GM12873 (cell line): ENCODE results near the gene BHLHE41.

ENCODE experiments used
- TF ChIP-seq, protein P1 (sequence below): IDR thresholded peaks from 2 replicates; pipeline ENCODE4 v1.5.1; 2012; ENCODE audit warnings: low read depth, mild to moderate bottlenecking, moderate library complexity, low read length, control low read depth; ENCODE audit not compliant: insufficient read depth; ENCODE audit errors: missing control alignments

The BHLHE41 gene

DNA sequence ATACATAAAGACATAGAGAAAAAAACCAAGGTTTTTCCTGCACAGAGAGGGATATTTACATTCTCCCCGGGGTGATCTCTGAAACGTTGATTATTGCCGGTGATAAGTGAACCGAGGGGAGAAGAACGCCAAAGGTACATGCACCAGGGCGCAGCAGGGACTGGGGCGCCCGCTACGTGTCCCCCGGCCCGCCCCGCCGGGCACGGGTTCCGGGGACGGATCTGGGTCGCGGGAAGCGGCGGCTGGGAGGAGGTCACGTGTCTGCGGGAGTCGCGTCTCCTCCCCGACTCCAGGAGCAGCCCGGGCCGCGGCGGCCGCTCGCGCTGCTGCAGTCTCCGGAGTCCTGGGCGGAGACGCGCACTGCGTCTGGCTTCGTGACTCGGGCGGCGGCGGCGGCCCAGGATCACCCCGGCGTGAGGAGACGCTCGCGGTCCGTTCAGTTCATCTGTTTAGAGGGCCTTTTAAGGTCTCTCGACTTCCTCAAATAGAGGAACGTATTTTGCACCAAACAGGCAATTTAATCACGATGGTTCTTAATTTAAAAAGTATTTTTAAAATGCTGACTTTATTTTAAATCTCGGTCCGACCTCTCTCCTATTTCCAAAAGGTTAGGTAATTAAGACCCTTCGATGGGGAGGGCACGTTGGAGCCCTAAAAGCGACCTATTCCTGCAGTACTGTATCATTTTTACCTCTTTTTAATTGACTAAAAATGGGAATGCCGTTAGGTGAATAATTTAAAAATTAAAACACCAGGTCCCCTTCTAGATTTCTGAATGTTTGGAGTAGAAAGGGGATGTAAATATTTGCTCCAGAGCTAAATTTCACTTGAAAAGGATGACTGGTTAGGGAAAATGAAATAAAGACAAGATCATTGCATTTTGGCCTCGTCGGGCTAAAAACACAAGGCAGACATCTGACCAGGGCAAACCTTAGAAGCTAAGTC, 1.8 kb upstream of the BHLHE41 start:
- TF ChIP-seq, protein P1, sequence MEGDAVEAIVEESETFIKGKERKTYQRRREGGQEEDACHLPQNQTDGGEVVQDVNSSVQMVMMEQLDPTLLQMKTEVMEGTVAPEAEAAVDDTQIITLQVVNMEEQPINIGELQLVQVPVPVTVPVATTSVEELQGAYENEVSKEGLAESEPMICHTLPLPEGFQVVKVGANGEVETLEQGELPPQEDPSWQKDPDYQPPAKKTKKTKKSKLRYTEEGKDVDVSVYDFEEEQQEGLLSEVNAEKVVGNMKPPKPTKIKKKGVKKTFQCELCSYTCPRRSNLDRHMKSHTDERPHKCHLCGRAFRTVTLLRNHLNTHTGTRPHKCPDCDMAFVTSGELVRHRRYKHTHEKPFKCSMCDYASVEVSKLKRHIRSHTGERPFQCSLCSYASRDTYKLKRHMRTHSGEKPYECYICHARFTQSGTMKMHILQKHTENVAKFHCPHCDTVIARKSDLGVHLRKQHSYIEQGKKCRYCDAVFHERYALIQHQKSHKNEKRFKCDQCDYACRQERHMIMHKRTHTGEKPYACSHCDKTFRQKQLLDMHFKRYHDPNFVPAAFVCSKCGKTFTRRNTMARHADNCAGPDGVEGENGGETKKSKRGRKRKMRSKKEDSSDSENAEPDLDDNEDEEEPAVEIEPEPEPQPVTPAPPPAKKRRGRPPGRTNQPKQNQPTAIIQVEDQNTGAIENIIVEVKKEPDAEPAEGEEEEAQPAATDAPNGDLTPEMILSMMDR: no peak

DNA sequence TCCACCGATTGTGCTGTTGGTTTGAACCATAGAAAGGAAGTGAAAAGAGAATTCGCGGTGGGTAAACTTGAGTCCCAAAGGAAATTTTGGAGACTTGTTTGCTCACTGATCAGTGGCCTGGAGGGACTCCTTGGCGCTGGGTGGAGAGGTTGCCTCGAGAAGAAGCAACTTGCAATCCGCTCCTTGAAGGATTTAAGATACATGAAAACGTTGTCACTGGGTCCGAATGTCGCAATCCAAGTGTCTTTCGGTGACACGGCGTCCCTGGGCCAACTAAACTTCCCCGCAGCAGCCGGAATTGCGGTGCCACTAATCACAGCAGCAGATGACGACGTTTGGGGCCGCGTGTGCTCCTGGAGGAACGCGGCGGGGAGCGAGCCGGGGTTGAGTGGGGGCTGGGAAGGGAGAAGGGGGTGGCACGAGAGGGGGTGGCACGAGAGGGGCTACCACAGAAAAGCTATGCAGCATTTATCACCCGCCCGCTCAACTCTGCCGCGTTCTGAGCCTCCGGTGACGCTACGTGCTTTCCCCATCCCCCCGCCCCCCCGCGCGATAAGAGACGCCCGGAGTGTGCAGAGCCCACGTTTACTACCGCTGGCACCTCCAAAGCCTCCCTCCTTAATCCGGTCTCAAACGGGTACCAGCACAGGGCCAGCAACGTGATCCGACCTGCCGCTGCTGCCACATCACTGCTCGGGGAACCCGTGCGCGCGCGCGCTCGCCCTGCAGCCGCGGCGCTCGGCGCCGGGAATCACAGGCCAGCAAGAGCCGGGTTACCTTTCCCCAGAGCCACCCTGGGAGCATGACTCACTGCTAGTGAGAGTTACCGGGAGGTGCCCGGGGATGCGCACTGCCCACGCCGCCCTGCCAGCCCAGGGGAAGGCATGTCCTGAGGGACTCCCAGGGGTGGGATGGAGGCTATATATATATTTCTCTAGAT, 833 bp upstream of the BHLHE41 start:
- TF ChIP-seq, protein P1: no peak

DNA sequence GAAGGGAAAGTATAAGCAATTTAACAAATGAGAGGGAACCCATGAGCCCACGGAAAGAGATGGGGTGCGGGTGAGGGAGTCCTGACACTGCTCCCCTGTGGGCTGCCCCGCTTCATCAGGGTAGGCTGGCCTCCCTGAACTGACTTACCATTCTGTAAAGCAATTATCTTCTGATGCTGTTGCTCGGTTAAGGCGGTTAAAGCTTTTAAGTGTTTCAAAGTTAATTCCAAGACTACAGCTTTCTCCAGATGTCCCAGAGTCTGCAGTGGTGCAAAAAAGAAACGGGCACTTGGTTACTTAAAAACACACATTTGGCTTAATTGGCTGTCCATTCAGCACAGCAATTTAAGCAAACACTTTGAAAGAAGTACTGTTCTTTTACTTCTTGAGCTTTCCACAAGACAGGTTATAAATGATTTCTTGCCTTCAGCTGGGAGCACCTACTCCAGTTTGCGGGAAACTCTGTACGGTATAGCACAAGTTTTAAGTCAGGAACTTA, 1.3 kb downstream of the BHLHE41 start:
- TF ChIP-seq, protein P1: no peak

DNA sequence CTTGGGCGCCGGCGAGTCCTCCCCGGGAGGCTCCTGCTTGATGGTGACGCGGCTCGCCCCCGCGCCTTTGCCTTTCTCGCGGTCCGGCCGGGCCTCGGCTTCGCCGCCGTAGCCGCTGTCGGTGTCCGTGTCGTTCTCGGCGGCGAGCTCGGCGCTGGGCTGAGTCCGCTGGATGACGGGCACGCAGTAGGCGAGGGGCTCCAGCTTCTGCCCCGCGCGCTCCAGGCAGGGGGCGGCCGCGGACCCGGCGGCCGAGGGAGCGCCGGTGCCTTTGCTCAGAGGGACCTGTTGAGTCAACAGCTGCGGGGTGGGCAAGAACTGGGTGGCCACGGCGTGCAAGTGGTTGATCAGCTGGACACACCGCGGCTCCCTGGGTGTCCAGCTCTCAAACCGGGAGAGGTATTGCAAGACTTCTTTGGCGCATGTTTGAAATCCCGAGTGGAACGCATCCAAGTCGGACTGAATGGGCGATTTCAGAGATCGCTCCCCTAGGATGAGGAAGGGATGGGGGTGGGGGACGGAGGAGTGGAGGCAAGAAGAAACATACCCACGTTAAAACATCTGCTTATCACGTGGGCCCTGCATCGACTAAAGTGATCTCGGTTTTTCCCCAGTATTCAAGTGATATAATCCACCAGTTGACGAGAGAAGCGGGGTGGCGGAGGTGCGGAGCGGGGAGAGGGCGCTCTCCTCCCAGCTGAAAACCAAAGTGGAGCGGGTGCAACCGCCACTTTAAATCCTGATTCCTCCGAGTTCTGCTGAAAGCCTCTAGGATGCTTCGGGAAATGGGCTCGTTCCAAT, 2.0 kb downstream of the BHLHE41 start:
- TF ChIP-seq, protein P1: peak; percentile 28

DNA sequence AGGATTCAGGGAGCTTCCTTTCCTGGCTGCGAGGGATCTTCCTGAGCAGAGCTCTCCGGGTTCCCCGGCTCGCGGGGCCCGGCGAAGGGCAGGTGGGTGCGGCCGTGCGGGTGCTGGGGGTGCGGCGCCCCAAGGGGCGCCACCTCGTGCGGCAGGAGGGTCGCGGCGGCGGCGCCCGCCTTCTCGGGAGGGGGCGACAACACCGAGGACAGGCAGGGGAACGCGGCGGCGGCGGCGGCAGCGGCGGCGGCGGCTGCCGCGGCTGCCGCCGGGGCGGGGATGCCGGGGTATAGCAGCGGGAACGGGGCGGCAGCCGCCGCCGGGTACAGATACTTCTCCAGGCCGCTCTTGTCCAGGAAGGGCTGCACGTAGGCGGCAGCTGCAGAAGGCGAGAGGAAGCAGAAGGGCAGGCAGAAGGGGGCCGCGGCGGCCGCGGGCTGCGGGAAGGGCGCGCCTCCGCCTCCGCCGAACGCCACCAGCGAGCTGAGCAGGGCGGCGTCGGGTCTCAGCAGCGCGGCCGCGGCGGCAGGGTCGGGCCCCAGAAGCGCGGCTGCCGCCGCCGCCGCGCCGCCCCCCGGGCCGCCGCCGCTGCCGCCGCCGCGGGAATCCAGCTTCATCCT, 2.7 kb downstream of the BHLHE41 start:
- TF ChIP-seq, protein P1: no peak

DNA sequence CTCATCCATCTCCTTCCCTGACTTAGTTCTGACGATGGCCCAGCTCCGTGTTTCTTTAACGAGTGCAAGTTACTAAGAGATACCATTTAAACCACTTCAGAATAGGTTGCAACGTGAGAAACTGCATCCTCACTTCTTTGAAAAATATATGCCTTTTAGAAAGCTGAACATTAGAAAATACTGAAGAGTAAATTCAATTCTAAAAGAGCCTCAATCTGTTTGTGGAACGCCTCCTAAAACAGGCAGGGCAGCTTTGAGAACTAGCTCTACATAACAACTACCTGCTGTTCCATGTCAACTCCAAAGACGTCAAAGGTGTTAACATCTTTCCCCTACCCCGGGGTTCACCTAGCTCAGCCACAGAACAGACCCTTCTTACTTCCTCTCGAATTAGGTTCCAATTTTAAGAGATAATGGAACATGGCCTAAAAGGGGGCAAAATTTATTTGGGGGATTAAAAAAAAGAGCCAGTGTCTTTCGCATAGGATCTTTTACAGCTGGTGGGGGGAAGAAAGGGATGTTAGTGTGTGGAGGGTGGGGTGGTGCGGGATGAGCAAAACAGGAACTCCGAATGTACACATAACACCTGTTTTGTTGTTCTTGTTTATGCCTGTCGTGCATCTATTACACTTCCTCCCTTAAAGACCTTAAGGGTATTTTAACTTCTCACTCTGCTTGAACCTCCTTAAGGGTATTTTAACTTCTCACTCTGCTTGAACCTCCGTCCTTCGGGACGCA, 3.3 kb downstream of the BHLHE41 start:
- TF ChIP-seq, protein P1: no peak
